ENCODE results near the gene AP1S1. TPM values are rescaled to one million over a fixed set of nuclear protein-coding genes. Genes with fewer than 3 reads are reported as not detected.

The AP1S1 gene
- total and polyA plus RNA-seq, 11 donors = 9.9 to 41.8 (median 14.3) TPM

- no peak for ATAC-seq
Observed at GRCh38 chr7:101163279-101164070, 9.2 kb downstream of the AP1S1 start.

GRCh38 chr7:101164071-101164840 lies 10.0 kb downstream of the AP1S1 start:
- ATAC-seq = peak in 3 of 4 donors; percentile 28 to 47 (median 44)
- H3K27me3 ChIP-seq = peaks cover 42 to 85% (median 63%) of the 10 kb centered on the region in 9 donors
- peak overlapping the region in 1 of 12 donors; percentile 61 for H3K27ac ChIP-seq
- peaks cover 3 to 45% (median 31%) of the 10 kb centered on the region in 12 donors for H3K4me1 ChIP-seq
- peak overlapping the region in 10 of 12 donors; percentile 16 to 50 (median 36) for H3K4me3 ChIP-seq
- TF ChIP-seq CTCF (IDR thresholded peaks at IDR 0.05) (no peak), POLR2A (IDR thresholded peaks at IDR 0.05) (no peak)
- peak in 3 of 5 donors; percentile 23 to 71 (median 48) for DNase-seq
- peaks cover 0 to 13% (median 3%) of the 10 kb centered on the region in 9 donors for H3K36me3 ChIP-seq
- 2 to 6% (median 4%) methylated on average over 4 to 75 of the region's 75 CpGs for WGBS, 4 donors
- intact Hi-C loops (cut with DNase I) = no loop called here
- no peaks in the 10 kb centered on the region for H3K9me3 ChIP-seq

More at GRCh38 chr7:101163279-101164070, 9.2 kb downstream of the AP1S1 start:
- no peak for TF ChIP-seq CTCF (IDR thresholded peaks at IDR 0.05)
- no peak for TF ChIP-seq POLR2A (IDR thresholded peaks at IDR 0.05)
- H3K27ac ChIP-seq = peak overlapping the region in 2 of 12 donors; percentile 24 to 61
- peaks cover 0 to 21% (median 10%) of the 10 kb centered on the region in 9 donors for H3K36me3 ChIP-seq
- intact Hi-C loops (cut with DNase I) = no loop called here
- peaks cover 35 to 77% (median 55%) of the 10 kb centered on the region in 9 donors for H3K27me3 ChIP-seq
- 1 to 4% (median 1%) methylated on average over 45 to 90 of the region's 92 CpGs for WGBS, 4 donors
- H3K4me3 ChIP-seq = peak overlapping the region in 10 of 12 donors; percentile 16 to 50 (median 37)
- H3K4me1 ChIP-seq = peaks cover 3 to 45% (median 31%) of the 10 kb centered on the region in 12 donors
- DNase-seq = peak in 1 of 5 donors; percentile 43
- H3K9me3 ChIP-seq = no peaks in the 10 kb centered on the region

- WGBS, 4 donors = 2 to 4% (median 3%) methylated on average over 46 to 74 of the region's 74 CpGs
- TF ChIP-seq POLR2A (IDR thresholded peaks at IDR 0.05) (no peak), CTCF (IDR thresholded peaks at IDR 0.05) (no peak)
- intact Hi-C loops (cut with DNase I) = no loop called here
- Histone ChIP-seq H3K27ac (no peak within 1 kb of the TSS), H3K4me3 (peak within 1 kb of the TSS in 8 of 12 donors; percentile 10 to 49 (median 33)), H3K36me3 (peaks cover 0 to 5% (median 0%) of the 10 kb centered on the region in 9 donors), H3K27me3 (peaks cover 50 to 95% (median 74%) of the 10 kb centered on the region in 9 donors), H3K9me3 (no peaks in the 10 kb centered on the region), H3K4me1 (peaks cover 3 to 53% (median 33%) of the 10 kb centered on the region in 12 donors)
- ATAC-seq = peak; percentile 92 to 97 (median 94)
- DNase-seq = peak; percentile 92 to 97 (median 93)
Observed at GRCh38 chr7:101165075-101165957, 11.0 kb downstream of the AP1S1 start, which contains the start of gene VGF. Gene VGF (minus strand): TSS chr7:101165569. CDS start chr7:101164843, 726 bp downstream.

Measured in heart left ventricle (tissue), 16 donors.